Endothelial cell of umbilical vein (primary cell): ENCODE results near the gene EDARADD.

Experiments
- EZH2 ChIP-seq: IDR thresholded peaks from 2 replicates; pipeline ENCODE4 v1.6.1; 2012; ENCODE audit warnings: borderline replicate concordance, low read depth, mild to moderate bottlenecking, moderate library complexity, low read length, inconsistent platforms; ENCODE audit not compliant: severe bottlenecking
- FOS ChIP-seq: IDR thresholded peaks from 2 replicates; pipeline ENCODE4 v1.6.1; 2011; ENCODE audit warnings: mild to moderate bottlenecking, low read length, moderate library complexity, borderline replicate concordance; ENCODE audit not compliant: insufficient read depth
- JUN ChIP-seq: IDR thresholded peaks from 2 replicates; pipeline ENCODE4 v1.6.1; 2011; ENCODE audit warnings: borderline replicate concordance, low read depth; ENCODE audit not compliant: insufficient read length, insufficient read depth
- POLR2A ChIP-seq: IDR thresholded peaks from 2 replicates; pipeline ENCODE4 v1.6.1; 2012; ENCODE audit warnings: low read depth, mild to moderate bottlenecking, control low read depth, low read length
- POLR2AphosphoS5 ChIP-seq: IDR thresholded peaks from 2 replicates; pipeline ENCODE4 v1.6.1; 2012; ENCODE audit warnings: low read depth, mild to moderate bottlenecking, control low read depth, low read length, moderate library complexity; ENCODE audit not compliant: insufficient read depth
- TF ChIP-seq, protein P1 (sequence below), 2 donors: IDR thresholded peaks; 1 replicate in 1 of 2; 2 replicates in 1 of 2; pipeline ENCODE4 v1.5.1; 2011; ENCODE audit warnings: low read length in 2 of 2, mild to moderate bottlenecking in 2 of 2, moderate library complexity in 2 of 2, control low read depth in 1 of 2, inconsistent platforms in 1 of 2, low read depth in 1 of 2; ENCODE audit not compliant: insufficient read depth in 1 of 2; ENCODE audit errors: extremely low read depth in 1 of 2

DNA sequence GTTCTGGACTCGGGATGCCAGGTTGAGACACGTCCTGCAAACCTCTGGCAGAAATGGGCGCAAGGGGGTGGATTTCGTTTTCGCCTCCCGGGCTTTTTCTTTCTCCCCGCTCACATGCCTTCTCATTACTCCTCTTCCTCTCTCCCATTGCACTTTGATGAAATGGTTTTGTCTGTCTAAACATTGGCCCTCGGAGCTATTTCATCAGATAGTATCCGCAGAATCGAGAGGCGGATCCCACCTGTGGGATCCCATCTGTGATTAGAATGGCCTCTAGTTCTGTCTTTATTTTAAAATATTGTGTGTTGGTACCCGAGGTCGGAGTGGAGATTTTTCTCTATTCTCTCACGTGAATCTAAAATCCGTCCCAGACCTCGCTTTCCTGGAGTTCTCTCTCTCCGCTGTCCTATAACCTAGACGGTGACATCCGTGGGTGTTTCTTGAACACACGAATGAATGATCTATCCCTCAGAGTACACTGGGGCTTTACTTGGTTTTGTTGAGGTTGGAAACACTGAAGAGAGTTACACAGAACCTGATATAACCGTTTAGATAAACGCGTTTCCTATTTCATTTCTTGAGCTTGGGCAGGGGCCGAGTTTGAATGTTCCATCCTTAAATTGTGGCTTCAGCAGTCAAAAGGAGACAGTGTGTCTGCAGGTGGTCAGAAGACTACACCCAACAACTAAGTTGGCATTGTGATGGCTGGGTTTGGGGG is 2.0 kb downstream of the EDARADD start:
- TF ChIP-seq, protein P1, sequence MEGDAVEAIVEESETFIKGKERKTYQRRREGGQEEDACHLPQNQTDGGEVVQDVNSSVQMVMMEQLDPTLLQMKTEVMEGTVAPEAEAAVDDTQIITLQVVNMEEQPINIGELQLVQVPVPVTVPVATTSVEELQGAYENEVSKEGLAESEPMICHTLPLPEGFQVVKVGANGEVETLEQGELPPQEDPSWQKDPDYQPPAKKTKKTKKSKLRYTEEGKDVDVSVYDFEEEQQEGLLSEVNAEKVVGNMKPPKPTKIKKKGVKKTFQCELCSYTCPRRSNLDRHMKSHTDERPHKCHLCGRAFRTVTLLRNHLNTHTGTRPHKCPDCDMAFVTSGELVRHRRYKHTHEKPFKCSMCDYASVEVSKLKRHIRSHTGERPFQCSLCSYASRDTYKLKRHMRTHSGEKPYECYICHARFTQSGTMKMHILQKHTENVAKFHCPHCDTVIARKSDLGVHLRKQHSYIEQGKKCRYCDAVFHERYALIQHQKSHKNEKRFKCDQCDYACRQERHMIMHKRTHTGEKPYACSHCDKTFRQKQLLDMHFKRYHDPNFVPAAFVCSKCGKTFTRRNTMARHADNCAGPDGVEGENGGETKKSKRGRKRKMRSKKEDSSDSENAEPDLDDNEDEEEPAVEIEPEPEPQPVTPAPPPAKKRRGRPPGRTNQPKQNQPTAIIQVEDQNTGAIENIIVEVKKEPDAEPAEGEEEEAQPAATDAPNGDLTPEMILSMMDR (IDR thresholded peaks at IDR 0.05; ENCODE audit: extremely low read depth in 1 of 2, insufficient read depth in 1 of 2, low read depth in 1 of 2, low read length in 2 of 2) = no peak
- TF ChIP-seq POLR2A (no peak), EZH2 (no peak), POLR2AphosphoS5 (no peak), JUN (no peak), FOS (no peak)
